Large intestine (tissue), 3 donors: ENCODE results near the gene AFF2. TPM values are rescaled to one million over a fixed set of nuclear protein-coding genes. Genes with fewer than 3 reads are reported as not detected.

Experiments
- DNase-seq, 2 donors: peaks; one replicate each; pipeline versions ENCODE4 v3.0.0 to v3.0.0-alpha.2; 2013
- H3K27ac ChIP-seq: one replicate; pipeline ENCODE4 v1.5.1; 2013; ENCODE audit warnings: low read length
- H3K27me3 ChIP-seq: 2 replicates; pipeline ENCODE4 v1.6.1; 2013; ENCODE audit warnings: low read length; ENCODE audit not compliant: control insufficient read depth, insufficient read depth
- H3K36me3 ChIP-seq: 2 replicates; pipeline ENCODE4 v1.6.1; 2013; ENCODE audit warnings: low read length; ENCODE audit not compliant: control insufficient read depth, insufficient read depth
- H3K4me1 ChIP-seq: one replicate; pipeline ENCODE4 v1.6.1; 2013; ENCODE audit warnings: low read length; ENCODE audit not compliant: control insufficient read depth, insufficient read depth
- H3K4me3 ChIP-seq: one replicate; pipeline ENCODE4 v1.5.1; 2013; ENCODE audit warnings: low read length
- H3K9me3 ChIP-seq: one replicate; pipeline ENCODE4 v1.6.1; 2013; ENCODE audit warnings: mild to moderate bottlenecking, low read depth, low read length, moderate library complexity; ENCODE audit not compliant: control insufficient read depth
- WGBS: methylation state at CpG from one replicate; pipeline ENCODE4 v1.1.5; 2013; ENCODE audit warnings: low lambda C conversion rate; ENCODE audit not compliant: insufficient coverage; 5-methylcytosine and 5-hydroxymethylcytosine counted together
- polyA plus RNA-seq: library from polyadenylated mRNA; unstranded; fragments of 120-200 nt; gene quantifications from one replicate; pipeline ENCODE4 v1.2.1, GENCODE V29; 2013

AFF2 gene
- polyA plus RNA-seq, 1 donor = 1.6 TPM

- Histone ChIP-seq H3K9me3 (no peaks in the 10 kb centered on the region), H3K27ac (no peak overlapping the region), H3K27me3 (no peaks in the 10 kb centered on the region), H3K4me1 (no peaks in the 10 kb centered on the region), H3K4me3 (no peak overlapping the region), H3K36me3 (no peaks in the 10 kb centered on the region)
- no CpG with 5 or more reads among the region's 1 CpG for WGBS
- DNase-seq = no peak
Observed at GRCh38 chrX:148580016-148580415, 79.6 kb downstream of the AFF2 start.

GRCh38 chrX:148582353-148582752, 81.9 kb downstream of the AFF2 start:
- no peaks in the 10 kb centered on the region for H3K9me3 ChIP-seq
- no peak overlapping the region for H3K4me3 ChIP-seq
- H3K36me3 ChIP-seq = no peaks in the 10 kb centered on the region
- no peaks in the 10 kb centered on the region for H3K4me1 ChIP-seq
- no peaks in the 10 kb centered on the region for H3K27me3 ChIP-seq
- DNase-seq = no peak
- no peak overlapping the region for H3K27ac ChIP-seq

- no peak for DNase-seq
- Histone ChIP-seq H3K27ac (no peak overlapping the region), H3K4me3 (no peak overlapping the region), H3K9me3 (no peaks in the 10 kb centered on the region), H3K27me3 (no peaks in the 10 kb centered on the region), H3K36me3 (no peaks in the 10 kb centered on the region), H3K4me1 (no peaks in the 10 kb centered on the region)
- WGBS = no CpG with 5 or more reads among the region's 6 CpGs
Observed at GRCh38 chrX:148588649-148589310, 88.4 kb downstream of the AFF2 start.

GRCh38 chrX:148592595-148592994, 92.2 kb downstream of the AFF2 start:
- WGBS = no CpG with 5 or more reads among the region's 1 CpG
- Histone ChIP-seq H3K36me3 (no peaks in the 10 kb centered on the region), H3K27ac (no peak overlapping the region), H3K27me3 (no peaks in the 10 kb centered on the region), H3K4me3 (no peak overlapping the region), H3K4me1 (no peaks in the 10 kb centered on the region), H3K9me3 (no peaks in the 10 kb centered on the region)
- DNase-seq = no peak

- H3K4me1 ChIP-seq = no peaks in the 10 kb centered on the region
- no peak for DNase-seq
- H3K4me3 ChIP-seq = no peak overlapping the region
- no CpG with 5 or more reads among the region's 2 CpGs for WGBS
- no peaks in the 10 kb centered on the region for H3K9me3 ChIP-seq
- no peaks in the 10 kb centered on the region for H3K36me3 ChIP-seq
- H3K27me3 ChIP-seq = no peaks in the 10 kb centered on the region
- H3K27ac ChIP-seq = no peak overlapping the region
Observed at GRCh38 chrX:148593146-148593545, 92.7 kb downstream of the AFF2 start.

GRCh38 chrX:148593987-148594386, 93.6 kb downstream of the AFF2 start:
- WGBS = no CpG with 5 or more reads among the region's 4 CpGs
- H3K27me3 ChIP-seq = no peaks in the 10 kb centered on the region
- H3K36me3 ChIP-seq = no peaks in the 10 kb centered on the region
- H3K4me1 ChIP-seq = no peaks in the 10 kb centered on the region
- no peaks in the 10 kb centered on the region for H3K9me3 ChIP-seq
- DNase-seq = no peak
- no peak overlapping the region for H3K27ac ChIP-seq
- no peak overlapping the region for H3K4me3 ChIP-seq

GRCh38 chrX:148599404-148599803, 99.0 kb downstream of the AFF2 start:
- Histone ChIP-seq H3K9me3 (no peaks in the 10 kb centered on the region), H3K36me3 (no peaks in the 10 kb centered on the region), H3K4me3 (no peak overlapping the region), H3K27ac (no peak overlapping the region), H3K27me3 (no peaks in the 10 kb centered on the region), H3K4me1 (no peaks in the 10 kb centered on the region)
- DNase-seq = no peak
- 17% methylated on average over 1 of the region's 4 CpGs for WGBS

GRCh38 chrX:148600131-148600530, 99.7 kb downstream of the AFF2 start:
- Histone ChIP-seq H3K4me1 (no peaks in the 10 kb centered on the region), H3K27ac (no peak overlapping the region), H3K36me3 (no peaks in the 10 kb centered on the region), H3K9me3 (no peaks in the 10 kb centered on the region), H3K4me3 (no peak overlapping the region), H3K27me3 (no peaks in the 10 kb centered on the region)
- 89% methylated on average over 3 of the region's 6 CpGs for WGBS
- no peak for DNase-seq

- H3K27ac ChIP-seq = no peak overlapping the region
- H3K27me3 ChIP-seq = no peaks in the 10 kb centered on the region
- DNase-seq = no peak
- no CpG with 5 or more reads among the region's 2 CpGs for WGBS
- H3K4me1 ChIP-seq = no peaks in the 10 kb centered on the region
- no peak overlapping the region for H3K4me3 ChIP-seq
- H3K9me3 ChIP-seq = no peaks in the 10 kb centered on the region
- H3K36me3 ChIP-seq = no peaks in the 10 kb centered on the region
Observed at GRCh38 chrX:148600581-148600980, 100.2 kb downstream of the AFF2 start.

- Histone ChIP-seq H3K4me3 (no peak overlapping the region), H3K27ac (no peak overlapping the region), H3K27me3 (no peaks in the 10 kb centered on the region), H3K4me1 (no peaks in the 10 kb centered on the region), H3K9me3 (no peaks in the 10 kb centered on the region), H3K36me3 (no peaks in the 10 kb centered on the region)
- no CpG with 5 or more reads among the region's 4 CpGs for whole genome bisulfite sequencing
- no peak for DNase-seq
Observed at GRCh38 chrX:148601034-148601433, 100.6 kb downstream of the AFF2 start.

- no peaks in the 10 kb centered on the region for H3K27me3 ChIP-seq
- no peak for DNase-seq
- H3K36me3 ChIP-seq = no peaks in the 10 kb centered on the region
- H3K9me3 ChIP-seq = no peaks in the 10 kb centered on the region
- no CpG with 5 or more reads among the region's 4 CpGs for WGBS
- H3K27ac ChIP-seq = no peak overlapping the region
- no peak overlapping the region for H3K4me3 ChIP-seq
- H3K4me1 ChIP-seq = no peaks in the 10 kb centered on the region
Observed at GRCh38 chrX:148609515-148610327, 109.3 kb downstream of the AFF2 start.
